K562 treated with DMSO at 1 percent for 4 hours (cell line): ENCODE results near the gene FBXW4. TPM values are rescaled to one million over a fixed set of nuclear protein-coding genes. Genes with fewer than 3 reads are reported as not detected.

Source experiments
- total RNA-seq: library from RNA; unstranded; fragments of 300-600 nt; gene quantifications from 2 replicates; pipeline ENCODE4 v1.2.3, GENCODE V29; 2022; ENCODE audit not compliant: insufficient read depth

Gene FBXW4, protein sequence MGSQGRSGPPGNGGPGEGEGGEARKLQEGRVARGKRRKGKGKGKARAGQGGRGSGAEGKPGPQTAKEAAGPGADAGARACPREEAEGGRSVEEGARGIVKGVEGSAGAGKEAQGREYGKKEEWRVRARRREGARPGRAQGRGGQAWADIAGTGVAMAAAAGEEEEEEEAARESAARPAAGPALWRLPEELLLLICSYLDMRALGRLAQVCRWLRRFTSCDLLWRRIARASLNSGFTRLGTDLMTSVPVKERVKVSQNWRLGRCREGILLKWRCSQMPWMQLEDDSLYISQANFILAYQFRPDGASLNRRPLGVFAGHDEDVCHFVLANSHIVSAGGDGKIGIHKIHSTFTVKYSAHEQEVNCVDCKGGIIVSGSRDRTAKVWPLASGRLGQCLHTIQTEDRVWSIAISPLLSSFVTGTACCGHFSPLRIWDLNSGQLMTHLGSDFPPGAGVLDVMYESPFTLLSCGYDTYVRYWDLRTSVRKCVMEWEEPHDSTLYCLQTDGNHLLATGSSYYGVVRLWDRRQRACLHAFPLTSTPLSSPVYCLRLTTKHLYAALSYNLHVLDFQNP
- 12.9 and 23.6 TPM in 2 replicates for total RNA-seq

DNA sequence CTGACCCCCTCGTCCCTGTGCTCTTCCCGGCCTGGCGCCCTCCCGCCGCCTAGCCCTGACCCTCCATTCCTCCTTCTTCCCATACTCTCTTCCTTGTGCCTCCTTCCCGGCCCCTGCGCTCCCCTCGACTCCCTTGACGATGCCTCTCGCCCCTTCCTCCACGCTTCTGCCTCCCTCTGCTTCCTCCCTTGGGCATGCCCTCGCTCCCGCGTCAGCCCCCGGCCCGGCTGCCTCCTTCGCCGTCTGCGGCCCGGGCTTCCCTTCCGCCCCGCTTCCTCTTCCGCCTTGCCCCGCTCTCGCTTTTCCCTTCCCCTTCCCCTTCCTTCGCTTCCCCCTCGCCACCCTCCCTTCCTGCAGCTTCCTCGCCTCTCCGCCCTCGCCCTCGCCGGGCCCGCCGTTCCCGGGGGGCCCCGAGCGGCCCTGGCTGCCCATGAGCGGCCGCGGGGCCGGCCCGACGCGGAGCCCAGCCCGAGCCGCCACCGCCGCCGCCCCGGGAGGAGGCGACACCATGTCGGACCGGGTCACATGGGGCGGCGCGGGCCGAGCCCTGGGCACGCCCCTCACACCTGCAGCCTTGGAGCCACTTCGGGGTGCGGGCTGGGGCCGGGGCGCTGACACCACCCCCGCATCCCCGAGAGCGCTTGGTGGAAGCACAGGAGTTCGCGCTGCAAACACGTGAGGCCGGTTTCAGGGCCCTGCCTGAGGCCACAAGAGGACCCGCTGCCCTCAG lies at the start of gene FBXW4:
Gene FBXW4 (minus strand): TSS at position 497 of the 730 bp plus-strand sequence. CDS start 65 bp downstream, at position 432.

GRCh38 chr10:101587725-101588653 lies 107.0 kb downstream of the FBXW4 start, which contains the start of the genes DPCD and POLL:
TSS of gene DPCD (plus strand) at chr10:101588321. CDS start at chr10:101588337, 16 bp downstream.
TSS of gene POLL (minus strand) at chr10:101588257. CDS start at chr10:101587360, 897 bp downstream.

Other genes starting within 250 kb of the FBXW4 start
- gene POLL, start 106.9 kb downstream of the FBXW4 start, total RNA-seq = 11.9 and 20.3 TPM in 2 replicates
- 4.6 and 8.0 TPM in 2 replicates for gene DPCD, start 106.8 kb downstream of the FBXW4 start, total RNA-seq
- gene FGF8, start 80.9 kb upstream of the FBXW4 start, total RNA-seq = not detected in 2 replicates
- gene NPM3, start 88.3 kb upstream of the FBXW4 start, total RNA-seq = 52.2 and 79.4 TPM in 2 replicates
- 27.9 and 31.3 TPM in 2 replicates for gene OGA, start 123.3 kb upstream of the FBXW4 start, total RNA-seq
- 2.6 TPM in 1 of 2 replicates, not detected in the other for gene KCNIP2, start 148.6 kb upstream of the FBXW4 start, total RNA-seq